GM12864 (cell line): ENCODE results near the gene TRAPPC3.

Source experiments
- DNase-seq: peaks from one replicate; pipeline ENCODE4 v3.0.0-alpha.2; 2011; ENCODE audit warnings: low read depth
- H3K4me3 ChIP-seq: 2 replicates; pipeline ENCODE4 v1.5.1; 2011; ENCODE audit warnings: mild to moderate bottlenecking, low read depth, low read length, control low read depth
- TF ChIP-seq, protein P1 (sequence below): IDR thresholded peaks from 2 replicates; pipeline ENCODE4 v1.5.1; 2011; ENCODE audit warnings: low read depth, mild to moderate bottlenecking, moderate library complexity, low read length, control low read depth, inconsistent platforms; ENCODE audit errors: missing control alignments

Gene TRAPPC3

DNA sequence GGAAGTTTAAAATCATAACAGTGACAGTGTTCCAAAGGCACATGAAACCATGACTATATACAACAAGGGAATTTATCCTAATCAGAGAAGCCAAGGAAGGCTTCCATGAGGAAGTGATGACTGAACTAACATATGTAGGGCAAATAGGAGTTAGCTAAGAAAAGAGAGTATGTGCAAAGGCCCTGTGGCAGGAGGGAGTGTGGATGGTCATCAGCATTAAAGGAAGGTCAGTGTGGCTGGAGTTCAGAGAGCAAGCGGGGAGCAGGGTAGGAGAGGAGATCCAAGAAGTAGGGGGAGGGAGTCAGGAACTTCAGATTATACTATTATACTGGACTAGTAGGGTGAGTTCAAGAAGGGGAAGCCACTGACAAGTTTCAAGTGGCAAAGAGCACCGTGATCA is 15.1 kb upstream of the TRAPPC3 start:
- no peak for DNase-seq
- TF ChIP-seq, protein P1, sequence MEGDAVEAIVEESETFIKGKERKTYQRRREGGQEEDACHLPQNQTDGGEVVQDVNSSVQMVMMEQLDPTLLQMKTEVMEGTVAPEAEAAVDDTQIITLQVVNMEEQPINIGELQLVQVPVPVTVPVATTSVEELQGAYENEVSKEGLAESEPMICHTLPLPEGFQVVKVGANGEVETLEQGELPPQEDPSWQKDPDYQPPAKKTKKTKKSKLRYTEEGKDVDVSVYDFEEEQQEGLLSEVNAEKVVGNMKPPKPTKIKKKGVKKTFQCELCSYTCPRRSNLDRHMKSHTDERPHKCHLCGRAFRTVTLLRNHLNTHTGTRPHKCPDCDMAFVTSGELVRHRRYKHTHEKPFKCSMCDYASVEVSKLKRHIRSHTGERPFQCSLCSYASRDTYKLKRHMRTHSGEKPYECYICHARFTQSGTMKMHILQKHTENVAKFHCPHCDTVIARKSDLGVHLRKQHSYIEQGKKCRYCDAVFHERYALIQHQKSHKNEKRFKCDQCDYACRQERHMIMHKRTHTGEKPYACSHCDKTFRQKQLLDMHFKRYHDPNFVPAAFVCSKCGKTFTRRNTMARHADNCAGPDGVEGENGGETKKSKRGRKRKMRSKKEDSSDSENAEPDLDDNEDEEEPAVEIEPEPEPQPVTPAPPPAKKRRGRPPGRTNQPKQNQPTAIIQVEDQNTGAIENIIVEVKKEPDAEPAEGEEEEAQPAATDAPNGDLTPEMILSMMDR: no peak
- H3K4me3 ChIP-seq: no peak overlapping the region

DNA sequence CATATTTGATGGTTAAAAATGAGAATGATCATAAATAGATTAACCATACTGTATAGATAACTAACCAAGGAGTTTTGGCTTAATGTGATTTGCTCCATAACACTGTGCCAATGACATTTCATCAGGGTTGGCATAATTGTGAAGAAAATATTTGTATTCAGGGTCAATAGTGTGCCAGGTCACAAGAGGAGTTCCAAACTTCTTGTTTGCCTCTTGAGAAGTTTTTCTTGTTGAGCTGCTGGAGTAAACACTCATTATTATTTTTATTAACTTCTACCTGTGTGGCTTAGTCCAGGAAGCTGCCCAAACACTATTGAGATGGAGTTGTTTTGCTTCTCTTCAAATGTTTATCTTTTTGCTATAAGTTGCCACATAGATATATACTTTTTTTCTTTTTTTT is 14.1 kb upstream of the TRAPPC3 start:
- TF ChIP-seq, protein P1: no peak
- no peak for DNase-seq
- no peak overlapping the region for H3K4me3 ChIP-seq

DNA sequence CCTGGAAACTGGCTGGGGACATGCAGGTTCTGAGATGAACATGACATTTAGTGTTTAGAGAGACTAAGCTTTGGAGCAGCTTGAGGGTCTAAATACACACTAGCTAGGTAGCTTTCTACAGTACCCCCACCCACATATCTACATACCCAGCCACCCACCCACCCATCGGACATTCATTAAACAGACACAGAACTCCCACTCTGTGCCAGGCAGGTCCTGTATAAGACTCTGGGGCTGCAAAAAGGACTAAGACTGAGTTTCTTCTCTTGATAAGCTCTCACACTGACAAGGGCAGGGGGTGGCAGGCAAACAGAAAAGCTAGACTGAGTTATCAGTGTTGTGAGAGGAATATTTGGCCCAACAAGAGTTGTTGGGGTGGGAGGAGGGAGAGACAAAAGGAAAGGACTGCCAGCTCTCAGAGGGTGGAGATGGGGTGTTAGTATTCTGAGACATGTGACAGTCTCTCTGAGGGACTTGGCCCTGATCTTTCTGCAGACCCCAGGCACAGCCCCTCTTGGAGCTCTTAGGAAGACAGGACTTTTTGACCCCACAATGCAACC is 13.5 kb upstream of the TRAPPC3 start:
- TF ChIP-seq, protein P1: no peak
- H3K4me3 ChIP-seq: no peak overlapping the region
- DNase-seq: no peak

DNA sequence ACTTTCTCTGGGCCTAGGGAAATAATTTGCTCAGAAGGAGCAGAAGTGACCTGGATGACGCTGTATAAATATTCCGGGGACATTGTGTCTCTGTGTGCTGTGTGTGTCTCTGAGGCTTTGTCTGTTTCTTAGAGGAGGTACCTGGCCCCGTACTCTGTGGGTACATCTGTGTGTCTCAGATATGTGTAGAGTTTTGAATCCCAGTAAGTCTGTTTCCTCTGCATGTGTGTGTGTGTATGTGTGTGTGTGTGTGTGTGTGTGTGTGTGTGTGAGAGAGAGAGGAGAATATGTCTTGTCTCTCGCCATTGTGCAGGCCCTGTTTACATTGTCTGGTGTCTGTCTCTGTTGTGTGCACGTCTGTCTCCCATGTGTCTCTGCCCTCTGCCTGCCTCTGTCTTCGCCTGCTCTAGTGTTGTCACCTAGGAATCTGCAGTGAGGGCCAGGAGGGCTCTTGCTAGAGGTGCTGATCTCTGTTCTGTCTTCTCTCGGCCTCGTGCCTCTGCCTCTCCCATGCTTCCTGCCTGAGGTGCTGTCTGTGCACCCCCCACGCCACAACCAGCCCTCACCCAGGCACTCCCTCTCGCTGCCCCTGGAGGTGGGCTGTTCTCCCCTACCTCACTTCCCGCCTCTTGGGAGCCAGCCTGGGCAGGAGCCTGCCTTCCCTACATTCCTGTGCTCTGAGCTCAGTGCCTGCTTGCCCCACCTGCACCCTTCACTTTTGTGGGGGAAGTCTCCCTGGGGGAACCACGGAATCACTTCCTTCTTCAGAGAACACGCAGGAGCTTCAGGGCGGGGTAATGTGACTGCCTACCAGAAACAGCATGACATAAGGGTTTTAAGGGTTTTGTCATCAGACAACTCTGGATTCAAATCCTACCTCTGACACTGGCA is 12.6 kb upstream of the TRAPPC3 start:
- H3K4me3 ChIP-seq: peak overlapping the region; percentile 64
- TF ChIP-seq, protein P1: no peak
- DNase-seq: no peak

DNA sequence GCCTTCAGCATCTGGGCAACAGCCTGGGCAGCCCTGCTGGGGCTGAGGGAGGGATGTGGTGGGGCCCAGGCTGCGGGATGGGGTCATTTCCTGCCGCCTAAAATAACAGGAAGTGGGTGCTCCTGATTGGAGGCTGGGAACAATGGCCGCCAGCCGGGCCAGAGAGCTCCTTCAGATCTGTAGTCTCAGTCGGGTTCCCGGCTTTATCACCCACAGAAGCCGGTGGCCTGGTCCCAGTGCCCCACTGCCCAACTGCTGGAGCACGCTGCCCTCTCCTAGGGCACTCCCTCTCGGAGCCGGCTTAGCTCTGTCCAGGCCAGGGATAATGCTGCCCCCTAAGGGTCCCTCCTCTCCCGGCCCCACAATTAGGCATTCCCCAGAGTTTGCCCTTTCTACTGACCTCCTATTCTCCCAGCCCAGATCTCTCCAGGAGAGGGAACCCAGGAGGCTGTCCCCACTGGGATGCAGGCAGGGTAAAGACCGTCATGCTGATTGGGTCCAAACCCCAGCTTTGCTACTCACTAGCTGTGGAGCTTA is 11.7 kb upstream of the TRAPPC3 start:
- no peak for DNase-seq
- H3K4me3 ChIP-seq: peak overlapping the region; percentile 64
- TF ChIP-seq, protein P1: peak; percentile 36

DNA sequence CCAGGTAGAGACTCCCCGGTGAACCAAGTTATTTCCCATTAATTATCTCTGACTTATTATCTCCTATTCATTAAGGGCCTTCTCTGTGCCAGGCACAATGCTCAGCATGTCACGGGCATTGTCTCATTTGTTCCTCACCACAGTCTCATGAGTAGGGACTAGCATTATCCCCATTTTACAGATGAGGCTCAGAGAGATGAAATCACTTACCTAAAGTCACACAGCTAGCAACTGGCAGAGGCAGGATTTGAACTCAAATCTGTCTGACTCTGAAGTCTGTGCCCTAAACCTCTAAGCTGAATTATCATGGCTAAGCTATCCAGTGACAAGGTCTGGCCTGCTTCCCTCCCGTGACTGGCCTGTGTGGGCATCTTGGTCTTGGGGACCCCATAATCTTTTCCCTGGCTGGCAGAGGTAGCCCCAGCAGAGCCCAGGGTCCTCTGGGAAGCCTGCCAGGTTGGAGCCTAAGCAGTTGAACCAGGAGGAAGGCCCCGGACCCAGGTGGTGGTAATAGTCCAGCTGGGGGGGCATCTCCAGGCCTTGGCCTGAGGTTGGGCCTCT is 11.2 kb upstream of the TRAPPC3 start:
- DNase-seq: no peak
- H3K4me3 ChIP-seq: peak overlapping the region; percentile 64
- TF ChIP-seq, protein P1: no peak
